Measurements from ENCODE around the gene IFNLR1. TPM values are rescaled to one million over a fixed set of nuclear protein-coding genes. Genes with fewer than 3 reads are reported as not detected.

Gene IFNLR1
- total RNA-seq, 1 donor from 2014 or later: 0.49 TPM

DNA sequence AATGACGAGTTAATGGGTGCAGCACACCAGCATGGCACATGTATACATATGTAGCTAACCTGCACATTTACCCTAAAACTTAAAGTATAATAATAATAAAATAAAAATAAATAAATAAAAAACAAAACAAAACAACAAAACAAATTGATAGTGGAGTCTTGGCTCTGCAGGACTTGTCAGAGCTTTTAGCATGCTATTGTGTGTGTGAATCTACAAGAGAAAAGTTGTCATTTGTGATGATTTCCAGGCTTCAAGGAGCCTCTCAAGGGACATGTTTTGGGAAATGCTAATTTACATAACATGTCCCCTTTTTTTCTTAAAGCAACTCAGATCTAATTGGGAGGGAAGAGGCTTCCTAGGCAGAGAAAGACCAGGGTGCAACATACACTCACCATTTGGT, 53.3 kb downstream of the IFNLR1 start:
- ATAC-seq (no peak), DNase-seq (ENCODE audit: low spot score) (no peak)
- intact Hi-C loops (cut with DNase I): no loop called here

DNA sequence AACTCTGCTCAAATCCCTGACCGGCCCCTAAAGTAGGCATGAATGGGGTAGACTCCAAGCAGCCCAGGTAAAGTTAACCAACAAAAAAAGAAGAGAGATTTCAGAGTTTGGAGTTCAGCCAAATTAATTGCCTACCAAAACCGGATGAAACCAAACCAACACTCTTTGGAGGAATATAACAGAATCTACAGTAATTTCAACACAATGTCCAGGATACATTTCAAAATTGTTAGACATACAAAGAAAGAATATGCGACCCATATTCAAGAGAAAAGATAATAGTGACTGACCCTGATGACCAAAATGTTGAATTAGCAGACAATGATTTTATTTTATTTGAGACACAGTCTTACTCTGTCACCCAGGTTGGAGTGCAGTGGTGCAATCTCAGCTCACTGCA, 56.7 kb downstream of the IFNLR1 start:
- DNase-seq (ENCODE audit: low spot score) (no peak), ATAC-seq (no peak)
- intact Hi-C loops (cut with DNase I): no loop called here

DNA sequence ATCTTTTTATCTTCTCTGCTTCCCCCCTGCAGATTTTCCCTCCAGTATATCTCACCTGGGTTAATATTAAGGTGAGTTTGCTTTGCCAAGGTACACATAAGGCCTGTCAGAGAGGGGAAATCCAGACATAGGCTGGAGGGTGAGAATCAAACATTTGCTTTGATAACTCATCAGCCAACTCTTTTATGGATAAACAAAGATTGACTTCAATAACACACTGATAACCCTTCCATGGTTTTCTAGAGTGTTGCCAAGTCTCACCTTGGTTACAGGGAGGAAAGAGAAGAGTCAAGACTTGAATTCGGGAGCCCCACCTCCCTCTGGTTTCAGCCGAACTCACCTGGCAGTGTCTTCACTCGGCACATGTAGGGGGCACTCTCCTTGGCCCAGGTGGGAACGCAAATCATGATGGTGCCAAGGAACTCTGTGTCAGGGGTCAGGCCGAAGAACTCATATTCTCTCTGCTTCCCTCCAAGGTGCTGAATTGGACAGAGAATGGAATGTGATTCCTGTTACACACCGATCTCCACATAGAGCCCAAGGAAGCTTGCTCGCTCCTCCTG, 59.2 kb downstream of the IFNLR1 start:
- DNase-seq (ENCODE audit: low spot score): no peak
- intact Hi-C loops (cut with DNase I): no loop called here
- ATAC-seq: no peak

DNA sequence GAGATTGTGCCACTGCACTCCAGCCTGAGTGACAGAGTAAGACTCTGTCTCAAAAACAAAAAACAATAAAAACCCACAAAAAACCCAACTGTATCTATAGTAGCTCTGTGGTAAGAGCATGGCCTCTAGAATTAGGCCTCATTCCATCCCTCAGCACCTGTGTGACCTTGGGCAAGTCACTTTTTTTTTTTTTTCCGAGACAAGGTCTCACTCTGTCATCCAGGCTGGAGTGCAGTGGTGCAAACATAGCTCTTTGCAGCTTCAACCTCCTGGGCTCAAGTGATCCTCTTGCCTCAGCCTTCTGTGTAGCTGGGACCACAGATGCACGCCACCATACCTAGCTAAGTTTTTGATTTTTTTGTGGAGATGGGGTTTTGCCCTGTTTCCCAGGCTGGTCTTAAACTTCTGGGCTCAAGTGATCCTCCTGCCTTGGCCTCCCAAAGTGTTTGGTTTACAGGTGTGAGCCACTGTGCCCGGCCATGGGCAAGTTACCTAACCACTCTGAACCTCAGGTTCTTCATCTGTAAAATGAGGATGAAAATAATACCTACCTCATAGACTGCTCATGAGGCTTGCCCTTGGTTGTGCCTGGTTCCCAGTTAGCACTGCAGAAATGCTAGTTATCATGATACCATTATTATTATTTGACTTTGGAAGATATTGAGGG, 59.8 kb downstream of the IFNLR1 start:
- intact Hi-C loops (cut with DNase I): no loop called here
- ATAC-seq (no peak), DNase-seq (ENCODE audit: low spot score) (no peak)

DNA sequence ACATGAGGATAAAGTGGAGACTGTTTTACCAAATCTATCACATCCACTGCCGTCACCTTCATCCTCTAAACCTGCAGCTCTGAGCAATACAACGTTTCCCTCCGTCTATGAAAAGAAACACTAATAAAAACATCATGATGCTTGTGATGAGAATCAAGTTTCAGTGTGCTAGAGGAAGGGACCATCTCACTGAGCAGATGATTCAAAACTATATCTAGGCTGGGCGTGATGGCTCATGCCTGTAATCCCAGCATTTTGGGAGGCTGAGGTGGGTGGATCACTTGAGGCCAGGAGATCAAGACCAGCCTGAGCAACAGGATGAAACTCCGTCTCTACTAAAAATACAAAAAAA, 60.4 kb downstream of the IFNLR1 start:
- intact Hi-C loops (cut with DNase I): no loop called here
- no peak for DNase-seq (ENCODE audit: low spot score)
- ATAC-seq: no peak

DNA sequence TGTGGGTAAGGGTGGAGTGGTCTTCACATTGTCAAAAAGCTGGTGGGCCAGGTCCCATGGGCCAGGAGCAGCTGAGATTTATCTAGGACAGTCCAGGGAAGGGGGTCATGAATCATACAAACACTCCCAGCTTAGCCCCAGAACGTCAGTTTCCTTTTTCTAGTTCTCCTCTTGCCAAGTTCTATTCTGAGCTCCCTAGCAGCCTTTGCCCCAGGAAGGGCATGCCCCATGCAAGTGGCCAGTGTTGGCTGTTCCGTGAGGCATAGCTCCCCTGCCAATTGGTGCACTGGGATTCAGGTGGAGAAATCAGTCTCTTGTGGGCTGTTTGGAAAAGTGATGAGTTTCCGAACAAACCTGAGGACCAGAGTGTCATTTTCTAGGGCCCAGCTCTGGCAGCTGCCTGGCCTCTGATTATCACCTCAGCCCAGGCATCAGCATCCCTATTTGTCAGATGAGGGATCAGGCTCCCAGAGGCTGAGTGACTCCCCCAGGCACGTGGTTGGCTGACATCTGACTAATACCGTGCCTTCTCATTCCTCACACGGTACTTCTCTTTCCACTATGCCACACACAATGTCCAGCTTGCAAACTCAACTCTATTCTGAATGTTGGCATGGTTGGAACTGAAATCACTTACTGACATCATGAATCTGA, 60.9 kb downstream of the IFNLR1 start:
- intact Hi-C loops (cut with DNase I): no loop called here
- no peak for ATAC-seq
- DNase-seq (ENCODE audit: low spot score): no peak

DNA sequence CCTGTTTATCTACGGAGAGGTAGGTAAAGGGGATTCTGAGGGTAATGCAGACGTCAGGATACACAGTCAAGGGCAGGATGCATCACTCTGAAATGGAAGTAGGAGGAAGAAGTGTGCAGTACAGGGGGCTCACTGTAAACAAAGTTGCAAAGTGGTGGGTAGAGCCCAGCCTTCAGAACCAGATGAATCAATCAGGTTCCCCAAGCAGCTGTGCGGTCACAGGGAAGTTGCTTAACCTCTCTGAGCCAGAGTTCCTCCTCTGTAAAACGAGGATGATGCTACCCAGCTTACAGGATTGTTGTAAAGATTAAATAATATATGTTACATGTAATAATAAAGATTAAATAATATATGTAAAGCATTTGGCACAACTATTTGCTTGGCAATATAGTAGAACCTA, 61.6 kb downstream of the IFNLR1 start:
- no peak for ATAC-seq

DNA sequence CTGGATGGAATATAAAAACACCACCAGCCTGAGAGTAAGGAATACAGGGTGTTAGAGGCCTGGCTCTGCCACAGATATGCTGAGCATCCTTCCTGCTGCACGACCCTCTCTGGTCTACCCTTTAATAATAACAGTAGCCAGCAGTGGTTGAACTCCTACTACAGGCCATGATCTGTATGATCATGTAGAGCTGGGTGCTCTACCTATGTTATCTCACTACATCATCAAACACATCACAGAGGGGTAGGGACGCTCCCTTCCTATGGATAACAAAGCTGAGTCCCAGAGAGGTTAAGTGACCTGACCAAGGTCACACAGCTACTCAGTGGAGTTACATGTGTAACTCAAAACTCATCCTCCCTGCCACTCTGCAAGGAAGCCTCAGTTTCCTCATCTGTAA, 62.1 kb downstream of the IFNLR1 start:
- no peak for ATAC-seq

More for the DNA sequence above, 61.6 kb downstream of the IFNLR1 start:
- DNase-seq (ENCODE audit: low spot score): no peak
- intact Hi-C loops (cut with DNase I): no loop called here

DNA sequence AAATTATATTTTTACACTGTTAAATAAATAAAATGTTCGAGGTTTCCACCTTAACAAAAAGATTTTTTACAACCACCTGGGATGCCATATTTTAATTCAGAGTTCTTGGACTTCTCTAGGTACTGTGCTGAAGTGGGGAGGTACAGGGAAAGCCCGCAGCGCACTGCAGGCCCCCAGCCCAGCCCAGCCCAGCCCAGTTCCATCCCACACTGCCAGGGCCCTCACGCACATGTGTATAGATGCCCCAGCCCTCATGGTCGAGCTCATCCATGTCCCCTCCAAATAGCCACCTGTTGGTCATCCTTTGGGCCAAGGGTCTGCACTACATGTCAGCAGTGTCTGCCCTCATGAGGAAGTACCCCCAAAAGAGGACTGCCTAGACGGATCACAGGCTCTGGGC, 63.5 kb downstream of the IFNLR1 start:
- no peak for DNase-seq (ENCODE audit: low spot score)
- intact Hi-C loops (cut with DNase I): no loop called here

More for the DNA sequence above, 62.1 kb downstream of the IFNLR1 start:
- intact Hi-C loops (cut with DNase I): no loop called here
- no peak for DNase-seq (ENCODE audit: low spot score)

DNA sequence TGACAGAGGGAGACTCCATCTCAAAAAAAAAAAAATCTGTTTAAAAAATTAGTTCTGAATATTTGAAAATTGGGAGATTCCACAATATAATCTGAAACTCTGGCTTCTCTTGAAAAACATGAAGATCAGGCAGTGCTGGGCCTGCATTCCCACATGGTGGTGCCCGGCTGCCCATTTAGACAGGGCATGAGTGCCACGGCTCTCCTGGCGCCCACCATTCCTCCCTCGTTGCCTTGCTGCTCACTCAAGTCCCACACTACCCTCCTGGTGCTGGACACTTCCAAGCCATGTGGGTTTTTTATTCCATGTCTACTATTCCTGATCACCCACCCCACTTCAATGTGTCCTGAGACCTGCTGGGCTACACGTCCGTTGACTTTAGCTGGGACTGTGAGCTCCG, 64.3 kb downstream of the IFNLR1 start:
- intact Hi-C loops (cut with DNase I): no loop called here
- DNase-seq (ENCODE audit: low spot score) (no peak), ATAC-seq (no peak)

More for the DNA sequence above, 63.5 kb downstream of the IFNLR1 start:
- no peak for ATAC-seq

DNA sequence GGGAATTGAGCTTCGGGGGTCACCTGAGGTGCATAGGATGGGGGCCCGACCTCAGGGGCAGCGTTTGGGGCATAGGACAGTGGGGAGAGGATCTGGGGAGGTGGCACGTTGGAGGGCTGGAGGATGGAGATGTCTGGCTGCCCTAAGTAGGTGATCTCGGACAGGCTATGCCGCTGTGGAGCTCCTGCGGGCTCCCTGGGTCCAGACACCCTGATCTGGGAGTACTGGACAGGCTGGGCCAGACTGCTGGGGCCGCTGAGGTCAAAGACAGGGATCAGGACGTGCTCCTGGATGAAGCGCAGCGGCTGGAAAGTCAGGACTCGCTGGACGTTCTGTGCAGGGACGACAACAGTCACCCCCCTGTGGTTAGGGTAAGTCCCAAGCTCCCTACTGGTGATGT, 65.7 kb downstream of the IFNLR1 start:
- intact Hi-C loops (cut with DNase I): no loop called here
- no peak for DNase-seq (ENCODE audit: low spot score)
- no peak for ATAC-seq

DNA sequence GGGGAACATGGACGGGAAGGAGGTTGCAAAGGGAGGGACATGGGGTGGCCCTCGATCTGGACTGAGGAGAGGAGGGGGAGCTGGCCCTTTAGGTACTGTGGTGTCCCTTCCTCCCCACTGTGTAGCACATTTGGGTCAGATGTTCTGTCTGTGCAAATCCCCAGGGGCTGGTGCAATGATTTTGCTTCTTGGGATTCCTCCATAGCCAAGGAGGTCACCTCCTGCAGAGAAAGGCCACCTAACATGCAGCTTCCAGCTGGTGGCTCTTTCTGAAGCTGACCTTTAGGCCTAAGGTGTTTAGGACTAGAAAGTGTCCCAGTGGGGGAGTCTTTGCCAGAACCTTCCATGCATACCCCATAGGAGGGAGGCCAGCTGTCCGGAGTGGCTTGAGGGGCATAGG, 66.1 kb downstream of the IFNLR1 start:
- DNase-seq (ENCODE audit: low spot score) (no peak), ATAC-seq (peak; percentile 14)
- intact Hi-C loops (cut with DNase I): no loop called here

DNA sequence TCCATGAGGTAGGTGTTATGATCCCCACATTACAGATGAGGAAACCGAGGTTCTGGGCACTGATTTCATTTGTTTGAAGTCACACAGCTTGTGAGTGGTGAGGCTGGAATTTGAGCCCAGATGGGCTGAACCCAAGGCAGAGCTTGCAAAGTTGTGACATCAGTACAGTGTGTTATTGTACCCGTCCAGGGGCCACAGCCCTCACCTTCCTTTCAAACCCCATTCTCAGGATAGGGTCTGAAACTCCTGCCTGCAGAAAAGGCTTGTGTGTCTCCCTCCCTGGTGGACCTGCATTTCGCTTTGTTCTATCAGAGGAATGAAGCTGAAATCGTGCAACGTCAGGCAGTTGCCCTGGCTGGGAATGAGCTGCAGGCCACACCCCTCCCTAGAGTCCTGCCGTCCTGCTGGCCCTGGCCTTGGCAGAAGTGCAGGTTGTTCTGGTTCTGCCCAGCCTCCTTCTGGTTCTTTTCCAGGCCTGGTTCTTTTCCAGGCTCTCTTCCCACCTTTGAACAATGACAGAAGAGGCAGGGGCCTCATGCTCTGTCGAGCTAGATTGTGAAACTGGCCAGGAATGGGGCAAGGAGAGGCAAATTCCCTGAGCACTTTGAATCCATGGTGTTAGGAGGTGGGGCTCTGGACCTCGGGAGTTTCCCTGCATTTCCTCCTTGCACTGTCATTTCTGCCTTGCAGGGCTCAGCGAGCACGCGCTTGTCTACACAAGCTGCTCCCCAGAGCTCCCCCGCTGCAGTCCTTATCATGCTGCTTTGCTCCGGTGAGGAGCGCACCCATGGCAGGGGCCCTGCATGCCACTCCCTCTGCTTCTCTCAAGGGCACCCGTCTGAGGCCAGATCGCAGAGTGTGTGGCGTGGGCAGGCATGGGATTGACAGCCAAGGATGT, 67.0 kb downstream of the IFNLR1 start:
- ATAC-seq (peak; percentile 68), DNase-seq (ENCODE audit: low spot score) (no peak)
- intact Hi-C loops (cut with DNase I): no loop called here

DNA sequence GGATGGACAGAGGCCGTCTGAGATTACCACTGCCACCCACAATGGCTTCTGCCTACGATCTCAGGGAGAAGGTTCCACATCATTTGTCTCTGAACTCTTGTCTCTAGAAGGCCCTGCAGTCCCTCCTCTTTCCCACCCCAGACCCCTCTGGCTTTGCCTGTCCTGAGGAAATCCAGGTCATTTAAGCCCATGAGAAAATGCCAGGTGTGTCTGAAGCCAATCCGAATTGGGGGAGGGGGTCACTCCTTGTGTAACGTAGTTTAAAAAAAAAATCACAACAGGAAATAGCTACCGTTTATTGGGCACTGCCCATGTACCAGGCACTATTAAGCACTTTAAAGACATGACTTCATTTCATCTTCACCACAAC, 67.6 kb downstream of the IFNLR1 start:
- no peak for ATAC-seq
- intact Hi-C loops (cut with DNase I): no loop called here

DNA sequence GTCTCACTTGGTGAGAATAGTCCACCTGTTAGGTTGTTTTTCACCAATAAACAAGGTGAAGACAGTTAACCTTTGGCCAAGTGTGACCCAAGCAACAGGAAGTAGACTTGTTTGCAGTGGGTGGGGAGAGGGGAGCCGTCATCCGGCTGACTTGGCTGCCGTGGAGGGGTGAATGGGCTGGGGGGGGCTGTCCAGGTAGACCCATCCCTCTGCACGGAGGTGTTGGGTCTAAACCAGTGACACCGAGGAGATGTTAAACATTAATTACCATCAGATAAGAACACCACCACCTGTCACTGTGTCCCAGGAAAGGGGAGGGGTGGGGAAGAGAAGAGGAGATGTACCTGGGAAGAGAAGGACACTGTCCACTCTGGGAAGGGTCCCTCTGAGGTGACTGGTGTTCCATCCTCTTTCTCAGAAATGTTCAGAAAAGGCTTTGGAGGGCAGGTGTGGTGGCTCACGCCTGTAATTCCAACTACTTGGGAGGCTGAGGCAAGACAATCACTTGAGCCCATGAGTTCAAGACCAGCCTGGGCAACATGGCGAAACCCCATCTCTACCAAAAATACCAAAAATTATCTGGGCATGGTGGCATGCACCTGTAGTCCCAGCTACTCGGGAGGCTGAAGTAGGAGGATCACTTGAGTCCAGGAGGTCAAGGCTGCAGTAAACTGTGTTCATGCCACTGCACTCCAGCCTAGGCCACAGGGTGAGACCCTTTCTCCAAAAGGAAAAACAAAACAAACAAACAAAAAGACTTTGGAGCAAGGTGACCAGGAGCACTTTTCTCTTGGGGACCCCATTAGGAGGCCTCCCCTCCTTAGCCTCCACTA, 68.5 kb downstream of the IFNLR1 start:
- intact Hi-C loops (cut with DNase I): no loop called here
- no peak for ATAC-seq
- DNase-seq (ENCODE audit: low spot score): no peak

More for the DNA sequence above, 67.6 kb downstream of the IFNLR1 start:
- DNase-seq (ENCODE audit: low spot score): no peak

DNA sequence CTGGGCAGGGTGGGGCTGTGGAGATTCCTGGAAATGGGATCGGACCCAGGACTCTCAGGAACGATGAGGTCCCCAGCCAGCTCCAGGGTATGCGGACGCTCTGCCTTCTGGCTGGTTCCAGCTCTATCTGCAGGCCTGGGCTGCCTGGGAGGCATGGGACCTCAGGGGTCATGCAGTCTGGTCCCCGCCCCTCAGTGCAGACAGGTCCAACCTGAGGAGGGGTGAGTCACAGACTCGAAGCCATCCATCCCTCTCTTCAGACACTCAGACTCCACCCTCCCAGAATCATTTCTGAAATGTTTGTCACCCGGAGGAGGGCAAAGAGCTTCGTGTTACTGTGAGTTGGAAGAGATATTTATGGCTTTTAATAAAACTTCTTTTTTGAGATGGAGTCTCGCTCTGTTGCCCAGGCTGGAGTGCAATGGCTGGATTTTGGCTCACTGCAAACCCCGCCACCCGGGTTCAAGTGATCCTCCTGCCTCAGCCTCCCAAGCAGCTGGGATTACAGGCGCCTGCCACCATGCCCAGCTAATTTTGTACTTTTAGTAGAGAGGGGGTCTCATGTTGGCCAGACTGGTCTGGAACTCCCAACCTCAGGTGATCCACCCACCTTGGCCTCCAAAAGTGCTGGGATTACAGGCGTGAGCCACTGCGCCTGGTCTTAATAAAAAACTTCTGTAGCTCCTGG, 69.2 kb downstream of the IFNLR1 start:
- intact Hi-C loops (cut with DNase I): no loop called here
- DNase-seq (ENCODE audit: low spot score): no peak
- ATAC-seq: no peak

DNA sequence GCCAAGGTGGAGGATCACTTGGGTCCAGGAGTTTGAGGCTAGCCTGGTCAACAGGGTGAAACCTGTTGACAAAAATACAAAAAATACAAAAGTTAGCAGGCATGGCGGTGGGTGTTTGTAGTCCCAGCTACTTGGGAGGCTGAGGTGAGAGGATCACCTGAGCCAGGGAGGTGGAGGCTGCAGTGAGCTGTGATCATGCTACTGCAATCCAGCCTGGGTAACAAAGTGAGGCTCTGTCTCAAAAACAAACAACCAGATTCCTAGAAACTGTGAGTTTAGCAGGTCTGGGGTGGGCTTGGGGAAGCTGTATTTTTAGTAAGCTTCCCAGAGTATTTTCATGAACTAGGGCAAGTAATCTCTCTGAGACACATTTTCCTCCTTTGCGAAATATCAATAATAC, 70.0 kb downstream of the IFNLR1 start:
- intact Hi-C loops (cut with DNase I): no loop called here
- ATAC-seq: no peak
- no peak for DNase-seq (ENCODE audit: low spot score)

DNA sequence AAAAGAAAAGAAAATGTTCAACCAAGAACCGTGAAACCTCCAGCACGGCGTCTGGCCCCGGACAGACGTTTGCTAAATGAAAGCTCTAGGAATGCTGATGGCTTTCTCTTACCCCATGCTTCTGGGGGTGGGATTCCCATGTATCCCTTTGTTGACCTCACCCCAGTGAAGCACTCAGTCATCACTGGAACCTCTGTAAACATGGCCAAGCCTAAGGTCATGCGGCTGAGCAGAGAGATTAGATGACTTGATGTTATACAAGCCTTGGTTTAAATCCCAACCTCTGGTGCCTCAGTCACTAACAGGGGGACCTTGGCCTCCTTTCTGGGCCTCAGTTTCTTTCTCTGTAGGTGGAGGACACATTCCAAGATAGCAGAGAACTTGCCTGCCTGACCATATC, 72.3 kb downstream of the IFNLR1 start:
- intact Hi-C loops (cut with DNase I): no loop called here
- DNase-seq (ENCODE audit: low spot score) (no peak), ATAC-seq (no peak)
